Thymus (tissue), 11 donors: ENCODE data around the gene TUFM. TPM values are rescaled to one million over a fixed set of nuclear protein-coding genes. Genes with fewer than 3 reads are reported as not detected.

Experiments used
- DNase-seq, 9 donors: peaks; one replicate each; pipeline ENCODE4 v3.0.0-alpha.2; 2013; ENCODE audit warnings: low spot score in 9 of 9, low read depth in 6 of 9, missing footprints in 1 of 9
- H3K27ac ChIP-seq, 2 donors: one replicate each; pipeline ENCODE4 v1.5.1; 2013; ENCODE audit warnings: control low read depth in 1 of 2, low read depth in 1 of 2, low read length in 1 of 2, mild to moderate bottlenecking in 1 of 2, moderate library complexity in 1 of 2
- H3K27me3 ChIP-seq, 2 donors: one replicate each; pipeline ENCODE4 v1.5.1; 2013; ENCODE audit warnings: low read length in 1 of 2; ENCODE audit not compliant: control insufficient read depth in 2 of 2, insufficient read depth in 1 of 2
- H3K36me3 ChIP-seq, 2 donors: one replicate each; pipeline ENCODE4 v1.5.1; 2013; ENCODE audit warnings: low read length in 1 of 2, mild to moderate bottlenecking in 1 of 2, moderate library complexity in 1 of 2; ENCODE audit not compliant: control insufficient read depth in 2 of 2, insufficient read depth in 2 of 2
- H3K4me1 ChIP-seq, 2 donors: one replicate each; pipeline ENCODE4 v1.5.1; 2013; ENCODE audit warnings: low read length in 2 of 2; ENCODE audit not compliant: control insufficient read depth in 2 of 2, insufficient read depth in 2 of 2
- H3K4me3 ChIP-seq, 2 donors: one replicate each; pipeline ENCODE4 v1.5.1; 2013; ENCODE audit warnings: low read length in 2 of 2, control low read depth in 1 of 2, mild to moderate bottlenecking in 1 of 2
- H3K9me3 ChIP-seq, 2 donors: one replicate each; pipeline ENCODE4 v1.5.1; 2013; ENCODE audit warnings: low read length in 1 of 2, mild to moderate bottlenecking in 1 of 2; ENCODE audit not compliant: control insufficient read depth in 2 of 2, insufficient read depth in 1 of 2
- WGBS: extraction: QIAGEN DNeasy Blood & Tissue Kit; methylation state at CpG from one replicate; pipeline ENCODE4 v1.1.7; 2013; 5-methylcytosine and 5-hydroxymethylcytosine counted together
- polyA plus RNA-seq: library from polyadenylated mRNA; stranded (reverse); fragments of 200-250 nt; gene quantifications from one replicate; pipeline ENCODE4 v1.2.3, GENCODE V29; 2013
- total RNA-seq: library from RNA; stranded (reverse); fragments of 120-200 nt; gene quantifications from one replicate; pipeline ENCODE4 v1.2.4, GENCODE V29; 2013
- donor health status: healthy.

The TUFM gene
- total and polyA plus RNA-seq, 2 donors = 94.2 to 208 TPM

DNA sequence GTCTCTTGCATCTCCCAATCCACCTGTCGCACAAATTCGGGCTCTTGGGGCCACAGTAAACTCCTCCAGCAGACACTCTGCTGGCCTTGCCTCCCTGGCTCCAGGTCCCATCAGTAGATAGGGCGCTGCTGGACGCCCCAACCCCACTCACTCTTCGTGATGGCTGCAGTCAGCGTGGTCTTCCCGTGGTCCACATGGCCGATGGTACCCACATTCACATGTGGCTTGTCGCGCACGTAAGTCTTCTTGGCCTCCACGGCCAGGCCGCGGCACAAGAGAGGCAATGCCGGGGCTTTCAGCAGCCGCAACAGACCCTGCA lies 428 bp downstream of the TUFM start:
- H3K4me1 ChIP-seq = peaks cover 9 to 21% of the 10 kb centered on the region in 2 donors
- WGBS = 1% methylated on average over 16 of the region's 16 CpGs
- peak overlapping the region; percentile 79 to 97 for H3K4me3 ChIP-seq
- H3K36me3 ChIP-seq = peaks cover 24 to 35% of the 10 kb centered on the region in 2 donors
- H3K27me3 ChIP-seq = no peaks in the 10 kb centered on the region
- H3K9me3 ChIP-seq = peaks cover 0 to 4% of the 10 kb centered on the region in 2 donors
- no peak for DNase-seq
- H3K27ac ChIP-seq = peak overlapping the region; percentile 69 to 74

DNA sequence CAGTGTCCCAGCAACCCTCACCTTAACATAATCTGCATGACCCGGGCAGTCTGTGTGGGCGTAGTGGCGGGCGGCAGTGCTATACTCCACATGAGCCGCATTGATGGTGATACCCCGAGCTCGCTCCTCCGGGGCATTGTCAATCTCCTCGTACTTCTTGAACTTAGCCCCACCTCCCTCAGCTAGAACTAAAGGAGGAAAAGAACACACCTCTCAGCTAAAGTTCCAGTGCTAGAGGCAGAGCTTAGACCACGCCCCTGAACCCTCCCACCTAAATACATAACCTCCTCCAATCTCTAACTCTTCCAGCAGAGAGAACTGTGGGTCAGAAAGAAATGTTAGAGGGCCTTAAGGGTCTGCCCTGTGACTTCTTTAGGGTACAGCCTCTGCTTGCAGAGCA lies 855 bp downstream of the TUFM start:
- H3K27ac ChIP-seq = peak overlapping the region in 1 of 2 donors; percentile 69
- peaks cover 9 to 21% of the 10 kb centered on the region in 2 donors for H3K4me1 ChIP-seq
- peaks cover 0 to 4% of the 10 kb centered on the region in 2 donors for H3K9me3 ChIP-seq
- peak in 5 of 9 donors; percentile 21 to 79 (median 61) for DNase-seq
- H3K4me3 ChIP-seq = peak overlapping the region; percentile 79 to 97
- H3K36me3 ChIP-seq = peaks cover 24 to 35% of the 10 kb centered on the region in 2 donors
- no peaks in the 10 kb centered on the region for H3K27me3 ChIP-seq
- WGBS = 76% methylated on average over 10 of the region's 10 CpGs

DNA sequence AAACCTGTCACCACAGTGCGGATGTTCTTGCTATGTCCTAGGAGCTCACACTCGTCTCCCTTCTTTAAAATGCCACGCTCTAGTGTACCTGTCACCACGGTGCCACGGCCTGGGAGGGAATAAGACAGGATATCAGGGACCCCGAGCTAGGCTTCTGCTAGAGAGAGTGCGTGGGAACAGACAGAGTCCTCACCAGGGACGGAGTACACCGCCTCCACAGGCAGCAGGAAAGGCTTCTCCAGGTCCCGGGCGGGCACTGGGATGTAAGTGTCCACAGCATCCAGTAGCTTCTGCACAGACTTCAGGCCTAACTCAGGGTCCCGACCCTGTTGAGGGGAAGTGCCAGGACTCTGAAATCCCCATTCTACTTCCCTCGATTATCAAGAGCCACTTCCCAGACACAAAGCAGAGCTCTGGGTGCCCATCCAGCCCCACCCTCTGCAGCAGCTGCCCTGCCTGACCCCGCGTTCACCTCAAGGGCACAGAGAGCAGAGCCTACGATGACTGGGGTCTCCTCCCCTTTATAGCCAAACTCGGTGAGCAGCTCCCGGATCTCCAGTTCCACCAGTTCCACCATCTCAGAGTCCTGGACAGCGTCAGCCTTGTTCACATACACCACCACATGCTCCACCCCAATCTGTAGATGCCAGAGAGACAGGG lies 1.8 kb downstream of the TUFM start:
- no peak overlapping the region for H3K4me3 ChIP-seq
- peaks cover 0 to 4% of the 10 kb centered on the region in 2 donors for H3K9me3 ChIP-seq
- DNase-seq = no peak
- H3K27ac ChIP-seq = no peak overlapping the region
- 97% methylated on average over 19 of the region's 19 CpGs for WGBS
- H3K27me3 ChIP-seq = no peaks in the 10 kb centered on the region
- H3K36me3 ChIP-seq = peaks cover 24 to 35% of the 10 kb centered on the region in 2 donors
- H3K4me1 ChIP-seq = peaks cover 9 to 21% of the 10 kb centered on the region in 2 donors

DNA sequence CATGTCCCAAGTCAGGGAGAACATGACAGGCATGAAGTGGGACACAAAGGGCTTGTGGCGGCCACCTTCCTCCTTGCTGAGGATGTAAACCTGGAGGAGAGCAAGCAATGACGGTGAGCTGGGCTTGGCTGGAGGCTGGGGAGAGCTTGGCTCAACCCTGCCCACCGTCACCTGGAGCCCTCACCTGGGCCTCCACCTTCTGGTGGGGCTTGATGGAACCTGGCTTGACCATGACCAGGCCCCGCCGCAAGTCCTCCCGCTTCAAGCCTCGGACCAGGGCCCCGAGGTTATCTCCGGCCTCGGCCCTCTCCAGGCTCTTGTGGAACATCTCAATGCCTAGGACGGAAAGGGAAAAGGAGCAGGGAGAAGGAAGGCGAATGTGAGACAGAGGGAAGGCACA lies 2.4 kb downstream of the TUFM start:
- H3K27me3 ChIP-seq = no peaks in the 10 kb centered on the region
- H3K4me1 ChIP-seq = peaks cover 9 to 21% of the 10 kb centered on the region in 2 donors
- no peak for DNase-seq
- no peak overlapping the region for H3K27ac ChIP-seq
- H3K36me3 ChIP-seq = peaks cover 24 to 39% of the 10 kb centered on the region in 2 donors
- no peak overlapping the region for H3K4me3 ChIP-seq
- 98% methylated on average over 12 of the region's 12 CpGs for WGBS
- peaks cover 0 to 4% of the 10 kb centered on the region in 2 donors for H3K9me3 ChIP-seq

DNA sequence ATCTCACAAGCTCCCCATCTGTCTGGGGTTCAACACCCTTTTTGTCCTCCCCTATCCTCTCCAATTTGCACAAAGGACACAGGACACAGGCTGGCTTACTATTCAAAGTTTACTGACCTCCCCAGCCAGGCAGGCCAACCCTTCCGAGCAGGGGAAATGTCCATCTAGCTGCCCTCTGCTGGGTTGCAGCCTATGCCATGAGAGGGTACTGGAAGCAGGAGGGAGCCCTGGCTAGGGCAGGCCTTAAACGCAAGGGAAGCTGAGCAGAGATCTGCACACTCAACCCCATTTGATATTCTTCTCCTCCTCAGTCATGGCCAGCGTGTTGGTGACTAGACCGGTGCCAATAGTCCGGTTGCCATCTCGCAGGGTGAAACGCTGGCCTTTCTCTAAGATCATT lies 3.5 kb downstream of the TUFM start:
- WGBS = 98% methylated on average over 7 of the region's 7 CpGs
- H3K27me3 ChIP-seq = no peaks in the 10 kb centered on the region
- no peak overlapping the region for H3K4me3 ChIP-seq
- H3K9me3 ChIP-seq = peaks cover 0 to 4% of the 10 kb centered on the region in 2 donors
- DNase-seq = no peak
- no peak overlapping the region for H3K27ac ChIP-seq
- H3K36me3 ChIP-seq = peaks cover 26 to 49% of the 10 kb centered on the region in 2 donors
- peaks cover 9 to 21% of the 10 kb centered on the region in 2 donors for H3K4me1 ChIP-seq

DNA sequence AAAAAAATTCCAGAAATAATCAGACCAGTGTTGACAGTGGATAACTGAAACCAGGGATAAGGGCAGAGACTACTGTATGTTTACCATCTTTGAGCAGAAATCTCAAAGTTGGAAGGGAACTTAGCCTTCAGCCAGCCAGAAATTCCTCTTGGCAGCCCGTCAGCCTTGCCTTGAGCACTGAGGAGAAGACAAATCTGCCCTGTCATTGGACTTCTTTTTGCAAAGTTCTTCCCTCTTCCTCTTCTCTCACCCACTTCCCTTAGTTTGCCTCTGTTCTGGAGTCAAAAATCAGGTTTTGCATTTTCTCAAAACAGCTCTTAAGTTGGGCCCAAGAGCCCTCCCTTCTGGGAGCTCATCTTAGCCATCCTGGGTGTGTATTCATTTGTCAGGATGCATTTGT lies 6.2 kb downstream of the TUFM start:
- Histone ChIP-seq H3K9me3 (no peaks in the 10 kb centered on the region), H3K4me1 (peaks cover 0 to 3% of the 10 kb centered on the region in 2 donors), H3K27ac (no peak overlapping the region), H3K36me3 (peaks cover 54 to 72% of the 10 kb centered on the region in 2 donors), H3K27me3 (no peaks in the 10 kb centered on the region), H3K4me3 (no peak overlapping the region)
- DNase-seq = no peak
- 87% methylated on average over 1 of the region's 1 CpG for WGBS

DNA sequence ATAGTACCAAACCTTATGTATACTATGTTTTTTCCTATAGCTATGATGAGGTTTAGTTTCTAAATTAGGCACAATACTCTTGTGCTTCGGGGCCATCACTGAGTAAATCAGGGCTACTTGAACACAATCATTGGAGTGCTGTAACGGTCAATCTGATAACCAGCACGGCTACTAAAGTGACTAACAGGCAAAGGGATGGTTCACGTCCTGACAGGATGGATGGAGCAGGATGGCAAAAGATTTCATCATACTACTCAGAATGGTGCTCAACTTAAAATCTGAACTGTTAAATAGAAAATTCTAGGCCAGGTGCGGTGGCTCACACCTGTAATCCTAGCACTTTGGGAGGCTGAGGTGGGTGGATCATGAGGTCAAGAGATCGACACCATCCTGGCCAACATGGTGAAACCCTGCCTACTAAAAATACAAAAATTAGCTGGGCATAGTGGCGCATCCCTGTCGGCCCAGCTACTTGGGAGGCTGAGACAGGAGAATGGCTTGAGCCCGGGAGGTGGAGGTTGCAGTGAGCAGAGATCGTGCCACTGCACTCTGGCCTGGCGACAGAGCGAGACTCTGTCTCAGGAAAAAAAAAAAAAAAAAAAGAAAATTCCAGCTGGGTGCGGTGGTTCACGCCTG lies 7.0 kb downstream of the TUFM start:
- Histone ChIP-seq H3K4me1 (no peaks in the 10 kb centered on the region), H3K27me3 (no peaks in the 10 kb centered on the region), H3K9me3 (no peaks in the 10 kb centered on the region), H3K36me3 (peaks cover 57 to 72% of the 10 kb centered on the region in 2 donors), H3K27ac (no peak overlapping the region), H3K4me3 (no peak overlapping the region)
- 98% methylated on average over 14 of the region's 14 CpGs for WGBS
- DNase-seq = no peak

DNA sequence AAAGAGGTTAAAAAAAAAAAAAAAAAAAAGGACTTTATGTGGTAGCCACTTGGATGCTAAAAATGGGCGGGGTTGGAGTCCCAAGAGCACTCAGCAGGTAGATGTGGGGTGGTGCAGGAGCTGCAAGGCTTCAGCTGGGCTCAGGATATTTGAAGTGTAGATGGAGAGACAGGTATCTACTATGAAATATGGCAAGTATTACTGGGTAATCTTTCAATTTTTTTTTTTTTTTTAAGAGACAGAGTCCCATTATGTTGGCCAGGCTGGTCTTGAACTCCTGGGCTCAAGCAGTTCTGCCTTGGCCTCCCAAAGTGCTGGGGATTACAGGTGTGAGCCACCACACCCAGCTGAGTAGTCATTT lies 7.6 kb downstream of the TUFM start:
- no peak overlapping the region for H3K27ac ChIP-seq
- no peaks in the 10 kb centered on the region for H3K27me3 ChIP-seq
- no peaks in the 10 kb centered on the region for H3K9me3 ChIP-seq
- no peak for DNase-seq
- peaks cover 57 to 72% of the 10 kb centered on the region in 2 donors for H3K36me3 ChIP-seq
- 97% methylated on average over 1 of the region's 1 CpG for WGBS
- H3K4me1 ChIP-seq = no peaks in the 10 kb centered on the region
- no peak overlapping the region for H3K4me3 ChIP-seq

DNA sequence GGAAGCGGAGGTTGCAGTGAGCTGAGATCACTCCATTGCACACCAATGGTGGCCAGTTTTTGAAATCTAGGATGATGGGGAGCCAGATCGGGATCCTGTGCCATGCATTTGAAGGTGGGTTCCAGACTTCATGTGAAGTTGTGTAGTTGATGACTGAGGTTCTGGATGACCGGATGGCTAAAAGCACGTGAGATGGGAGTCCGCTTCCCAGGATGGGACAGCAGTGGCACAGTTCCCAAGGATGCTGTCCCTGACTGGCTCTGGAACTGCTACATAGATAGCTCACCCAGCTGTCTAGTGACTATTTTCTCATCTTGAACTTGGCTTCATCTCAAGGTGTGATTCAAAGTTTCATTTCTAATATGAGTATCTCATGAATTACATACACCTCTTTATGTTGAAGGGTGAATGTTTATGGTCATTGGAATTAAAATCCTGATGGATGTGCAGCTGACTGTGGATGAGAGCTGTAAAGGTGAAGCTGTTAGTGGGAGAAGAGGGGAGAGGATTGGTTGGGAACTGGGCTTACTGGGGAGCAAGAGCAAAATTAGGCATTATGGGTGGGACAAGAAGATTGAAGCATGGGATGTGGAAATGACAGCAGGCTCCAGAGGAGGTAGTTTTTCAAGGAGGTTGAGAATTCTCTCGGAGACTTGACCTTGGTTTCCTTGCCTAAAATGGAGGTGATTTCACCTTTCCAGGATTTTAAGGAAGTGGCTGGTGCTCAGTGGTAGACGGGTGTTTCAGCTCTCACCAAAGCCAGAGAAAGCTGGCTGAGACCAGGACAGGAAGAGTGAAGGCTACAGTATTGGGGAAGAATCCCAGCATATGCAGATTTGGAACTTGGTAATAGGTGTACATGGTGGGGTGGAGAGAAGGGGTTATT lies 8.2 kb downstream of the TUFM start:
- Histone ChIP-seq H3K27ac (no peak overlapping the region), H3K9me3 (no peaks in the 10 kb centered on the region), H3K36me3 (peaks cover 60 to 72% of the 10 kb centered on the region in 2 donors), H3K27me3 (no peaks in the 10 kb centered on the region), H3K4me1 (no peaks in the 10 kb centered on the region), H3K4me3 (no peak overlapping the region)
- DNase-seq = no peak
- WGBS = 95% methylated on average over 7 of the region's 7 CpGs
